ENCODE results near the gene FAM222A. TPM values are rescaled to one million over a fixed set of nuclear protein-coding genes. Genes with fewer than 3 reads are reported as not detected.

FAM222A gene
- polyA plus RNA-seq, 1 experiment = 0.36 TPM

GRCh38 chr12:109818905-109819500, 105.4 kb downstream of the FAM222A start:
- no peaks in the 10 kb centered on the region; the same call in 1 of the 2 replicates for H3K36me3 ChIP-seq (ENCODE audit: control insufficient read depth, insufficient read depth, low read length)
- TF ChIP-seq CTCF (IDR thresholded peaks at IDR 0.05; ENCODE audit: insufficient read depth, low read depth, low read length) = no peak
- H3K27me3 ChIP-seq (ENCODE audit: control insufficient read depth, insufficient read depth, low read length) = no peaks in the 10 kb centered on the region; the same call in 1 of the 2 replicates
- DNase-seq (ENCODE audit: low read depth) = peak; percentile 68
- H3K4me3 ChIP-seq (ENCODE audit: low read depth, low read length) = no peak overlapping the region
- ChIA-PET POLR2A (no interaction called here), CTCF (interaction anchor here (0.6 to 1.8 kb wide), 6 partner anchors 10 to 36 kb away, joined by 3 to 10 read pairs (median 4); no protein-coding TSS in a partner anchor)

Other genes starting within 250 kb of the FAM222A start
- gene KCTD10, start 236.5 kb upstream of the FAM222A start, polyA plus RNA-seq (2011; rRNA removed) = 154 and 172 TPM in 2 replicates
- gene UBE3B, start 236.2 kb upstream of the FAM222A start, polyA plus RNA-seq (2011; rRNA removed) = 38.9 and 43.9 TPM in 2 replicates
- gene MMAB, start 140.3 kb upstream of the FAM222A start, polyA plus RNA-seq (2011; rRNA removed) = 16.3 and 22.2 TPM in 2 replicates
- gene MVK, start 140.0 kb upstream of the FAM222A start, polyA plus RNA-seq (2011; rRNA removed) = 4.1 and 7.5 TPM in 2 replicates
- 7.4 and 13.4 TPM in 2 replicates for gene TRPV4, start 119.6 kb downstream of the FAM222A start, polyA plus RNA-seq (2011; rRNA removed)
- 33.8 and 35.1 TPM in 2 replicates for gene GLTP, start 166.7 kb downstream of the FAM222A start, polyA plus RNA-seq (2011; rRNA removed)
- gene TCHP, start 186.4 kb downstream of the FAM222A start, polyA plus RNA-seq (2011; rRNA removed) = 6.3 and 9.1 TPM in 2 replicates